ENCODE results near the gene ELL3.

DNA sequence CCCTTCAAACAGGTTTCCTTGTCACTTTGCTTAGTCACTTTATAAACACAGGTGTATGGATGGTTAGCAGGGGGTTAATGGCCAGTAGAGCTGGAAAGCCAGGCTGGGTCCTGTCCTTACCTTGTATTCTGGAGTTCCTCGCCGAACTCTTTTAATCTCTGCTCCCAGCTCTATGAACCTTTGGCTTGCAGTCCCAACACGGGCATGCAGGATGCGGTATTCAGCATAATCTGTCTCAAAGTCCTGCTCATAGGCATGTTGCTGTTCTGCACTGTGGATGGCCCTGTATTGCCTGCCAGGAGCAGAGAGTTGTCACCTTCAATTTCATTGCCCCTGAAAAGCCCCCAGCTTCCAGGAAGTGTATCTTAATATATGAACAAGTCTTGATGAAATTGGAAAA, 2.7 kb downstream of the ELL3 start:
- TF ChIP-seq, protein P1, sequence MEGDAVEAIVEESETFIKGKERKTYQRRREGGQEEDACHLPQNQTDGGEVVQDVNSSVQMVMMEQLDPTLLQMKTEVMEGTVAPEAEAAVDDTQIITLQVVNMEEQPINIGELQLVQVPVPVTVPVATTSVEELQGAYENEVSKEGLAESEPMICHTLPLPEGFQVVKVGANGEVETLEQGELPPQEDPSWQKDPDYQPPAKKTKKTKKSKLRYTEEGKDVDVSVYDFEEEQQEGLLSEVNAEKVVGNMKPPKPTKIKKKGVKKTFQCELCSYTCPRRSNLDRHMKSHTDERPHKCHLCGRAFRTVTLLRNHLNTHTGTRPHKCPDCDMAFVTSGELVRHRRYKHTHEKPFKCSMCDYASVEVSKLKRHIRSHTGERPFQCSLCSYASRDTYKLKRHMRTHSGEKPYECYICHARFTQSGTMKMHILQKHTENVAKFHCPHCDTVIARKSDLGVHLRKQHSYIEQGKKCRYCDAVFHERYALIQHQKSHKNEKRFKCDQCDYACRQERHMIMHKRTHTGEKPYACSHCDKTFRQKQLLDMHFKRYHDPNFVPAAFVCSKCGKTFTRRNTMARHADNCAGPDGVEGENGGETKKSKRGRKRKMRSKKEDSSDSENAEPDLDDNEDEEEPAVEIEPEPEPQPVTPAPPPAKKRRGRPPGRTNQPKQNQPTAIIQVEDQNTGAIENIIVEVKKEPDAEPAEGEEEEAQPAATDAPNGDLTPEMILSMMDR (IDR thresholded peaks at IDR 0.05; ENCODE audit: poor library complexity), result no peak
- TF ChIP-seq EZH2 (IDR thresholded peaks at IDR 0.05; ENCODE audit: borderline replicate concordance) (no peak), EZH2phosphoT487 (IDR thresholded peaks at IDR 0.05; ENCODE audit: low read depth, severe bottlenecking, unreplicated experiment) (no peak)

Data from hepatocyte (in vitro differentiated cells).